SH-SY5Y (cell line): ENCODE results near the gene SMARCA2.

Source experiments
- GATA2 ChIP-seq: IDR thresholded peaks from 2 replicates; pipeline ENCODE4 v1.6.1; 2011; ENCODE audit warnings: mild to moderate bottlenecking, low read depth, low read length
- GATA3 ChIP-seq: IDR thresholded peaks from 2 replicates; pipeline ENCODE4 v1.6.1; 2011; ENCODE audit warnings: low read depth, mild to moderate bottlenecking, low read length, moderate library complexity

- TF ChIP-seq GATA2 = no peak
- no peak for TF ChIP-seq GATA3
Observed at GRCh38 chr9:2013743-2014475, 1.2 kb upstream of the SMARCA2 start.
